GM21528 (cell line): ENCODE measurements around the gene TBC1D2.

Experiments used
- ATAC-seq: cut with Tn5 transposase; IDR thresholded peaks from one replicate; pipeline ENCODE4 v1.9.1; 2021; ENCODE audit warnings: mild to moderate bottlenecking, moderate library complexity; ENCODE audit not compliant: unreplicated experiment, low FRiP score

TBC1D2 gene

GRCh38 chr9:98192503-98193335 is 62.7 kb downstream of the TBC1D2 start, which contains the start of gene CORO2A:
CORO2A (minus strand) TSS chr9:98192637; CDS start chr9:98157660, 34,977 bp downstream.
- ATAC-seq = peak; percentile 52

DNA sequence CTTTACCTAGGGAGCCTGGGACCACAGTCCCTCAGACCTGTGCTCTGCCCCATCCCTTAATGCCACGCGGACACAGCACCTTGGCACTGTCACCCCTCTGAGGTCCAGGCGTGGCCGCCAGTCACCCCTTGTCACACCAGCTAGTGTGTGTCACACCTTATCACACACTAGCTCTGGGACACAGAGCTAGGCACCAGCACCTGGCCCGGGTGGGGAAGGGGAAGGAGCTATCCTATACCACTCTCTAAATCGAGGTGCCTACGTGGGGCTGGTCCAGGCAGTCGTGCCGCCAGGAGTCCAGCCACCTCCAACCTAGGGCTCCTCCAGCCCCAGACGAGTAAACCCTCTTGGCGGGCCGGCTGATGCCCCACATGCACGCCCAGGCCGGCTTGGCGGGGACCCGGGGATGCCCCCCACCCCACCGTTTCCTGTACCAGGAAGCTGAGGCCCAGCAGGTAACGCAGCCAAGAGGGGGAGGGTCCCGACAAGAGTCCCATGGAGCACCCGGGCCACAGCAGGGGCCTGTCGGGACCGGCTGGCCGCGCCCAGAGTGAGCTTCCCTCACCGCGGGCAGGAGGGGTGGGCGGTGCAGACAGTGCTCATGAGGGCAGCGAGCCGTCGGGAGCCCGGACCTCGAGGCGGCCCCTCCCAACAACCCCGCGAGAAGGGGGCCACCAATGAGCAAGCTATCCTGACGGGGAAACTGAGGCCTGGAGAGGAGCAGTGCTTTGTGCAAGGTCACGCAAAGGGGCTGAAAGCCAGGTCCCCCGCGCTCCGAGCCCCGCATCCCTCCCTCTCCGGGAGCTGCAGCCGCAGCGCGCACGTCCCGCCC is 63.6 kb downstream of the TBC1D2 start:
- ATAC-seq = no peak

DNA sequence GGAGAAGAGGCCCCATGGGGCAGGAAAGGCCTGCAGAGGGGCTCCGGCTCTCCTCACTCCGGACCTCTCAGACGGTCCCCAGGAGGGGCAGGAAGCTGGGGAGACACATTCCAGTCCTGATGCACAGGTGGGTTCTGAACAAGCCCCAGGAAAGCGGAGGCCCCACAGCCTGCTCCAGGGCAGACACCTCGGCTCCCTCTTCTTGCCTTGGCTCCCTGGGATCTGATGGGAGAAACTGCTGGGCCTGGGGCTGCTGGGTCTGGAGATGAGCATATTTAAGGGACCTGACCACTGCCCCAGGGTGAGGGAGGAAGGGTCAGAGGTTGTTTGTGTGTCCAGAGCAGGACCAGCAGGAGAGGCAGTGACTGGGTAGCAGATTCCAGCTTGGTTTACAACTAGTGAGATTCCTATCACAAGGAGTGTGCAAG is 64.3 kb downstream of the TBC1D2 start:
- no peak for ATAC-seq

GRCh38 chr9:98190757-98191105 is 64.7 kb downstream of the TBC1D2 start:
- no peak for ATAC-seq

DNA sequence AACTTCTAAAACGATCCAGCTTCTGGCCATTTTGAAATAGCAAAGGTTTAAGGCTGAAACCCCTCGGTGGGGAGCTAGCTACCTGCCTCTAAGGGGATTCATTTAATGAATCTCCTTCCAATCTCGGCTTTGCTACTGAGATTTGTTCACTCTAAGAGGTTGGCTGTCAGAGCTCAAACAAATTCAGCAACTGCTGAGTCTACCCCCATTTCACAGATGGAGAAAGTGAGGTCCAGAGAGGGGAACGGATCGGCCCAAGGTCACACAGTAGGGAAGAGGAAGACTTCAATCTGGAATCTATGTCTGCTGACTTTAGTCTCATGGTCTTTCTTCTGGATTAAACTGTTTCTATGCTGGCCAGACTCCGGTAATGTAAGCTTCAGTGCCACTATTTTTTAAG is 66.0 kb downstream of the TBC1D2 start:
- no peak for ATAC-seq

DNA sequence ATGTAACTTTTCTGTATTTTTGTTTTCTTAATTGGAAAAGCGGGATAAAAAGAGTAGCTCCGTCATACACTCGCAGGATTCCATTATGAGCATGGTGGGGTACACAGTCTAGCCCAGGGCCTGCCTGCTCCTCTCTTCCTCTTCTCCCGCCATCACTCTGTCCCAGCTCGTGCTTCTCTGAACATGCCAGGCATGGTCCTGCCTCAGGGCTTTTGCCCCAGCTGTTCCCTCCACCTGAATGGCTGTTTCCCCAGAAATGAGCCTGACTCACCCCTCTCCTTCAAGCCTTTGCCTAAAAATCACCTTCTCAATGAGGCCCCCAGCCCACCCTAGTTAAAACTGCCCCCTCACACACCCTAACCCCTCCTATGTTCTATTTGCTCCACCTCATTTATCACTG is 67.5 kb downstream of the TBC1D2 start:
- no peak for ATAC-seq

DNA sequence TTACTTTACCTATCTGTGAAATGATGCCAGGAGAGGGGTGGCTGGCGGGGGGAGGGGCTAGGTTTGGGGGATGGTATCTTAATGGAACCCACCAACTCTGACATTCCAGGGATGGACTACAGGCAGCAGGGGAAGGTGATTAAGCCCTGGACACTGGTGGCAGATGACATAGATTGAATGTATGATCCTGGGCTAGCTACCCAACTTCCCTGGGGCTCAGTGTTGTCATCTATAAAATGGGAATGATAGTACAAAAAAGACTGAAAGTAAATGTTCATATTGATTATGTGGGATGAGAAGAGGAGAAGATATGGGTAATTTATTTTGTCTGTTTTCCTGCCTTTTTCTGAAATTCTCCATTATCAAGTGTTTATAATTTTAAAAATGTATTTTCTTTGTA is 69.2 kb downstream of the TBC1D2 start:
- no peak for ATAC-seq

DNA sequence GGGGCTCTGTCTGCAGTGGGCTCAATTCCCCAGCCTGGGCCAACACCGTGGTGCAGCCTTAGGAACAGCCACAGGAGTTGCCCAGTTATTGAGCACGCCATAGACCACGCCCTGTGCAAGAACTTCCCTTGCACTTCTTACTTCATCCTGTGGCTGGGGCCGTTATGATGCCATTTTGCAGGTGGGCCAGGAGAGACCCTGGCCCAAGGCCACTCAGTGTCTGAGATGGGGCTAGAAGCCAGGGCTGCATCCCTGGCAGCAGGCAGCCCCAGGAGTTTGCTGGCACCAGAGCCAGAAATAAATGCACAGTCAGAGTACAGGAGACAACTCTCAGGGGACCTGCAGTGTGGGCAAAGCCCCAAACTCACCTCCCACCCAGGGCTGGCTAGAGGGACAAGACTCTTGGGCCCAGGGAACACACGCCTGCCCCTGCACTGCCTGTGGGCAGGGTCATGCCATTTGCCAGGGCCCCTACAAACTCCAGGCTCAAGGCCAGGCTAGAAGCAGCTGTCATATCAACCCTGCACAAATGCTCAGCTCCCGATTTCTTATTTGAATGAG is 69.8 kb downstream of the TBC1D2 start:
- no peak for ATAC-seq

- ATAC-seq = no peak
Measured at GRCh38 chr9:98185021-98185567, 70.4 kb downstream of the TBC1D2 start.

- ATAC-seq = no peak
Measured at GRCh38 chr9:98184326-98184725, 71.1 kb downstream of the TBC1D2 start.

DNA sequence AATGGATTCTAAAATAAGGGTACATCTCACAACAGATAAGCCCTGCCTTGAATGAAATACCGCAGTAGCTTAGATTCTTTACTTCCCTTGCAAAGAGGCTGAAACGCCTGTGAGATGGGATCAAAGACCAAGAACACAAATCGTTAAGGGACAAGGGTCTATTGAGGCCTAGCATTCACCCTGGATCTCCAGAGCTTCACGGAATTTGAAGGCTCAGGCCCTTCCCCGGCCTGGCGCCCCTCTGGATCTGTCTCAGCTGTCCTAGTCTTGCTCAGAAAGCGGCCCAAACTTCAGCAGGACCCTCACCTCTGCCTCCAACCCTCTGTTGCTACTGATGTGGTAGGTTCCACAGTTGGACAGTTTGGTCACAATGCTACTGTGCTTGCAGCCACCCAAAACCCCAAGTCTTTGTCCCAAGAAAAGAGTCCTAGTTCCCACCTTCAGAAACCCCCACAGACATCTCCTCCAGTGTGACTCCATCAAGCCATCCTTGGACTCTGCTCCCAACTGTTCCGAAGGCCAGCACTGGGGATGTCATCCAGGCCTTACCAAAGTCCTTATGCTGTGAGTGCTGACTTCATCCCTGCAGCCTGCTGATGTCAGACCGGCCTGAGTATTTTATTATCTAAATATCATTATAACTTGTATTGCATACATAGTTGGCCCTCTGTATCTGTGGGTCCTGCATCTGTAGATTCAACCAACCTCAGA is 72.4 kb downstream of the TBC1D2 start:
- ATAC-seq = no peak

DNA sequence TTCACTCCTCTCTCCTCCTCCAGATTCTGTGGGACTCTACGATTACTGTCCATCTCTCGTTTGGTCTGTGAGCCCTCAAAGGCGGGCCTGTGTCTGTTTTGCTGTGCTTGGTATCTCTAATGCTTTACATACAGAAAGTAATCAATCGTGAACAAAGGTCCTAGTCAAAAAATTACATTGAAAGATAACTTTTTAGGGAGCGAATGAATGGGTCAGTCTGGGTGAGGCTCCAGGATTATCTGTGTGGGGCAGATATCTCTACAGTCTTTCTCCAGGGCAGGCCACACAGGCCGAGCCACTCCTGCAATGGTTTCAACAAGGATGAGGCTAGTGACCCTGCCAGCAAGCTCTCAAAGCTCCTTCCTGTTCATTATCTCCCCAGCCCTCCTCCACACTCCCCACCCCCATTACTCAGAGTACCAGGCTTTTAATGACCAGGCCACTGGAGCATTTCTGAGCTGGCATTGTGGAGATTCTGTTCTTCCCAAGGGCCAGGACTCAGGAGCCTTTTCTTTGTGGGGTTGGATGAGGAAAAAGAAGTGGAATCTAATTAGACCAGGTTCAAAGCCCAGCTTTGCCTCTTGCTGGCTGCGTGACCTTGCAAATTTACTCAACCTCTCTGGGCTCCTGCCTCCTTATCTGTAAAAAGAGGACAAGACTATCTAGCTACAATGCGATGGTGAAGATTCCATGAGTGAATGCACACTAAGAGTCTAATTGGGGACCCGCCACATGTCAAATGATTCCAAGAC is 73.2 kb downstream of the TBC1D2 start:
- no peak for ATAC-seq

DNA sequence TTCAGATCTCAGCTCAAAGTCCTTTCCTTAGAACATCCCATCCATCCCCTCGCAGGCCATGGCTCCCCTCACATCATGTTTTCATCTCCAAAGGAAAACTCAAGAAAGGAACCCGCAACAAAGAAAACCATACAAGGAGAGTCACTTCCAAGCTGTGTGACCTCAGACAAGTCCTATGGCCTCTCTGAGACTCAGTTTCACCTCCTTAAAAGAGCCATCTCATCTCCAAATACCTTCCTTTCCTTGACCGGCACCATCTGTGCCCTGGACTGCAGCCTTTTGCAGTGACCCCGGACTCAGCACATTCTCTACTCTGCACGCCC is 73.7 kb downstream of the TBC1D2 start:
- ATAC-seq = no peak

DNA sequence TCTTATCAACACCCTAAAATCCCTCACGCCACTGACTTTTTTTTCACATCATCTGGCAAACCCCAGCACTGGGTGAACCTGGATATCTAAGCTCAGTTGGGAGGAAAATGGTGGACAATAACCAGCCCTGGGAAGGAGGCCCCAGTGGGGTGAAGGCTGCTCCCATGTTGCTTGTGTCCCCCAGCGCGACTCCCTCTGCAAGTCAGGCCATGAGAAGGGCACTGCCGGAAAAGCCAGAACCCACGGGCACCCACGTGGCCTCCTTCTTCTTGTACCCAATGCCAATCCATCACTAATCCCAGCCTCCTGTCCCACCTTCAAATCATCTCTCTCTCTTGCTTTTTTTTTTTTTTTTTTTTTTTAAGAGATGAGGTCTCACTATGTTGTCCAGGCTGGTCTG is 74.5 kb downstream of the TBC1D2 start:
- no peak for ATAC-seq

DNA sequence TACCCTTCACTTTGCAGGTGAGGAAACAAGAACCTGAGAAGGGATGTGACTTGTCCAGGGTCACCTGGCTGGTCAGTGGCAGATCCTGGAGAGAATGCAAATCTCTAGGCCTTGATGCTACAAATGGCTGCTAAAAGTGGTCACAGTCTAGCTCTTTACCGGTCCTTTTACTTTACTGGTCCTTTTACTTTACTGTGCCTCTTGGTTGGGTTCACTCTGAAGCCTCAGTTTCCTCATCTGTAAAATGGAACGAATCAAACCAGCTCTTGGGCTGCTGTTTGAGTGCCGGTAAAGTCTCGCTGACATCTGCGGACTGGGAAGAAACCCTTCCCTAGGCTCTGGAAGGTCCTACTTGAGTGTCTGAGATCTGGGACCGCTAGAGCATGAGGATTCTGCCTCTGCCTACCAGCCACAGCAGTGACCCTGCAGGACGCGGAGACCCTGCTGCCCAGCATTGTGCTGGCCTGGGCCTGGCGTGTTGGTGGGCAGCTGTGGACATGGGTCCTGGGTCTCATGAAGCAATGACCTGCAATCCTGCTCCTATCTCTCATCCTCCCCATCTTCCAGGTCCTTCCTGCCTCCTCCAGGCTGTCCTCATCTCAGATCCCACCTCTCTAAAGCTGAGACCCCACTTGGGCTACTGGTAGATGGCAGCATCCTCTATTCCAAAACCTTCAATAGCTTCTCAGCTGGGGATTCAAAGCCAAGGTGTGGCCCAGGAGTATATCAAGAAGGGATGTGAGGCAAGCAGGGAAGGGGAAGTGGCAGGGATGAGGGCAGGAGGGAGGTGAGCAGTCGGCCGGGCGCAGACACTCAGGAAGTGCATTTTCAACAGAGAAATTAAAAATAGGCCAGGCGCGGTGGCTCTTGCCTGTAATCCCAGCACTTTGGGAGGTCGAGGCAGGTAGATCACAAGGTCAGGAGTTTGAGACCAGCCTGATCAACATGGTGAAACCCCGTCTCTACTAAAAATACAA is 76.3 kb downstream of the TBC1D2 start:
- no peak for ATAC-seq

GRCh38 chr9:98176391-98177259 is 78.8 kb downstream of the TBC1D2 start:
- ATAC-seq = no peak

DNA sequence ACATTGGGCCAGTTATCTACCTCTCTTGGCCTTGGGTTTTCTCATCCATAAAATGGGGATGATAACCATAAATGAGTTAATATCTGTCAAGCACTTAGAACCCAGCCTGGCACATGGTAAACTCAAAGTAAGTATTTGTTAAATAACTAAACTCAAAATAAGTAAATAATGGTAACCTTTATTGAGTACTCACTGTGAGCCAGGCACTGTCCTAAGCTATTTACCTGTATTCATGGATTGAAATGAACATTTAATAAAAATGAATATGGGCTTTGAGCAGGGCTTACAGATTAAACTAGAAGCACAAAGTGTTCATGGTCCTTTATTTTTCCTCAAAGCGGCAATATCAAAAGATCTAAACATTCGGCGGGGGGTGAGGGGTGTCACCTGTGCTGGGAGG is 79.7 kb downstream of the TBC1D2 start:
- ATAC-seq = no peak

DNA sequence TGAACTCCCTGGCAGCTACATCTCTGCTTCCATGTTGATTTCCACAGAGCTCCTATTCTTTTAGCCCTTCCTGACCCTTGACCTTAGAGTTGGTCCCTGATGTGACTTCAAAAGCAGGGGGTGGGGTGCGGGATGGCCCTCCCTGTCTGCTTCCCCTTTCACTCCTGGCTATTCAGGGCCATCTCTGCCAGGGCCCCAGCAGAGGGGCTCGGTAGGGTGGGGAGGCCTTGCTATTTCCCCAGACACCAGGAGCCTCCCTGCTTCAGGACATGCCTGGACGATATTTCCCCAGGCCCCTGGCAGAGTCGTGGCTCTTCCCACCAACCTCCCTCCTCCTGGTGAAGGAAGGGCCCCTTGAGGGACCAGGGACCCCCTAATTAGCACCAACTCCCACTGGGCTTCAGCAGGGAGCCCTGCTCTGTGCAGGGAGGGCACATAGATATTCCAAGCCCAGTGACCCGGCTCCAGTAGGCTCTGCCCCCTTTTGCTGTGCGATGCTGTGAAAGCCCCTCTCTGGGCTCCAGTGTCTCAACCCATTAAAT is 80.3 kb downstream of the TBC1D2 start:
- ATAC-seq = no peak
